Iris pigment epithelial cell (primary cell): ENCODE data around the gene MAP2.
A peak's percentile ranks its signal among the peaks of the same experiment; 100 is the strongest.

Source experiments
- DNase-seq: peaks from one replicate; pipeline ENCODE4 v3.0.0-alpha.2; 2011; ENCODE audit warnings: low read depth

The MAP2 gene

DNA sequence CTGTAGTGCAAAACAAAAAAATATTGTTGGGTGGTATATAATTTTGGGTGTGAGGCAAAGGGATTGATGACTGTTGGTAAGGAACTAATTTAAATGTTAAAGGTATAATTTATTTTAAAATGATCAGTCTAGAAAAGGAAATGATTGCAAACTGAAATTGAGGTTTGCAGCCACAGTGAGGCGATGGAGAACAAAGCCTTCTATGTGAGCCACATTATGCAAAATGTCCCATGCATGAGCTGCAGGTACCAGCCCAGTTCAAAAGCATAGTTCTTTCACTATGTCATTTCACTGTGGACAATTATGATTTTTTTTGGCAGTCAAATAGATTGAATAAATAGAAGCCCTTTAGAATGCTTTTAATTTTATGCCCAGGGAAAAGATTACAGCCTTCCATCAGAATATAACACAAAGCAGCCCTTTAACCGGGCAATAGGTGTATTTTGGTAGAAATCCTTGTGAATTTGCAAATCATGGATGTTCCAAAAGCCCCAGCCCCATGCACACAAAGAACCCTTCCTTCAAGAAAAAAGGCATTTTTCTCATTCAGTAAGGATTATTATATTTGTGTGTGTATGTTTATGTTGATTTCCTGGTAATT lies 1.7 kb downstream of the MAP2 start:
- peak; percentile 64 for DNase-seq

DNA sequence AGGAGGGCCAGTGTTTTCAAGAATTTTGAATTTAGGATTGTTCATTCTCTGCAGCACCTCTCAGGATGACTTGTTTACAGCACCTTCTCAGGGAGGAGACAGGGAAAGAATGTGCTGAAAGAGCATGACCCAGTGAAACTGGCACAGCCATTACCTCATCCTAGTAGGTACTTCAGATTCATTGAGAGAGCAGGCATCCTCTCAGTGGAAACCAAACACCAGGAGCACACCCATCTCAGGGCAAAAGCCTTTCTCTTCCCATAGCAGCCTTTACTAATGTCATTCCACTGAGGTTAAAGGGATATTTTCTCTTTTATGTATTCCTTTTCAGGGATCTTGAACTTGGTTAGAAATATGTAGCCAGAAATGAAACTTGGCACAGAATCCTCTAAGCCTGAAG lies 2.6 kb downstream of the MAP2 start:
- DNase-seq, result peak; percentile 17

DNA sequence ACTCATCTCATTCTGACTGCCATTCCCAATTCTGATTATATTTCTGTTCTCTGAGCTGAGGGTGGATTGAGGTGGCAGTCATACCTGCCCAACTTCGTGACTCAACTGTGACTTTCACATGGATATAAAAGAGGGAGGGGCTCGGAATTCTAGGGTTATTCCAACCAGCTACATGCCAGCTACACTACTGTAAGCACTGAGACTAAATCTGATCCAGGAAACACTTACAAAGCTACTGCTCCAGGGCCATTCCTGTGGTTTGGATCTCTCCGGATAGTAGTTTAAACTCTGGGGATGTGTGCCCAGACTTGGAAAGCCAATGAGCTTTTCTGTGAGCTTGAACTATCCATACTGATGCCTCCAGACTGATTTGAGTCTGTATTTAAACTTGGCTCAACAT lies 7.9 kb downstream of the MAP2 start:
- peak; percentile 43 for DNase-seq

DNA sequence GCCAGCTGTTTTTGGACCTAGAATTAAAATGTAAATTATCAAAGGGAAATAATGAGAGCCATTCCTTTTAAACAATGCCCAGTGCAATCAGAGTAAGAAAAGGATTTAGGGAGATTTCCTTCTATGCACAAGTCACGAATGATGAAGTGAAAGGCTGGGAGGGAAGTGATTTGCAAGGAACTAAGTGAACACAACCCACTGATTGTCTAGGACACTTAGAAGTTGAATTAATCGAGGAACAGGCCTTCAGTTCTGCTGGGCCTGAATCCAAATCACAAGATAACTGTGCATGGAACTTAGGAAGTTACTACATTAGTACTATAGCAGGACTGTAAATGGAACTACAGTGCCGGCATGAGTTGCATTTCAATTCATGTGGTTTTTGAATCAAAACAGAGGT lies 17.7 kb downstream of the MAP2 start:
- no peak for DNase-seq

DNA sequence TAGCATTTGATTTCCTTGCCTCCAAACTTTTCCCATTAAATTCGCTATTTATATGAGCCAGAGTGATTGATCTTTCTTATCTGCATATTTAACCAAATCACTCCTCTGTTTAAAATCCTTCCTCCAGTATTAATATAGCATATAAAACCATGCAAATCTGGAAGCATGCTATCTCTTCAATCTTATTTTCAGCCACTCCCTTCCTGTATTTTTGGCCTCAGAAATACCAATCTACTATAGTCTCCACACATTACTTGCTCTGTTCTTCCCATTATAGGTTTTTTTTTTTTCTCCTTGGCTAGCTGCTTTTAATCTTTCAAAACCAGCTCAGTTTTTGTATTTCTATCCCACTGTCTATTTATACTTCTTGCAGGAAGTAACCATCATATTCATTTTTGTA lies 19.1 kb downstream of the MAP2 start:
- DNase-seq, result no peak

DNA sequence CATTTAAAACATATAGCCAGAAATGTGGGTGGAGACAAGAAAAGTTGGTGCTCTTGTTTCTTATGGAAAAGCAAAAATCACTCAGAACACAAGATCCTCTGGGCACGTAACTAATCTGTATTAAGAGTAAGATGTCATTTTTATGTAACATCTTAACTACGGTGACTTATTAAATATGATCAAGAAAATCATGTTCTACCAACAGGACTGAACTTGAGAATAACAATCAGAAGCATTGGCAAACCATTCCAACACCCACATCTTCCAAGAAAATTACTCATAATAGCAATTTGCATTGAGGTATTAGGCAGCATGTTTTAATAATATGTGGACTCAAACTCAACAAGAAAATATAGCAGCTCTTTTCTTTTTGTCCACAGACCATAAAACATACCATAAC lies 21.6 kb downstream of the MAP2 start:
- DNase-seq, result no peak

DNA sequence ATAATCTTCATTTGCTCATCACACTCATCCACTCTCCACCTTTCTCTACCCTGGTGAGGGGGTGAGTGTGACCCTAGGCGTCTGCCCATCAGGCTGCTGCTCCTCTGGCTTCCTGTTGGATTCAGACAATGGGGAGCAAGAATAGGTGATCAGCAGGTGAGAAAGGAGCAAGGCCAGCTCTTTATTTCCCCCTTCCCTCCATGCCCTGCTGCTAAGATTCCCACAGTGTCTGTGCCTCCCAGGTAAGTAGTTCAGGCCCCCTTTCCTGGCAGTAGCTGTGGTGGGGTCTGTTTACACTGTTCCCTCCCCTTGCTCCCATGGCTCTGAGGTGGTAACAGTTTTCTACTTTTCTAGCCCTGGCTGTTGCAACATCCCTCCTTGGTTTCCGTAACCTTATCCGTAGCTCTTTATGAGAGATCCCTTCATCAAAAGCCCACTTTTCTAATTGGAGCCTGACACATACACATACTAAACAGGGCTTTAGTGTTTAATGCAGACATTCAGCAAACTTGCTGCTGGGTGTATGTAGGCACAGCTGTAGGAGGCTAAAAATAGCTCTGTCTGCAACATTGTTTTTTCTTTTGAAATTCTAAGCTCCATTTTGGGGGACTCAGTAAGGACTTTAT lies 27.5 kb downstream of the MAP2 start:
- DNase-seq, result no peak

DNA sequence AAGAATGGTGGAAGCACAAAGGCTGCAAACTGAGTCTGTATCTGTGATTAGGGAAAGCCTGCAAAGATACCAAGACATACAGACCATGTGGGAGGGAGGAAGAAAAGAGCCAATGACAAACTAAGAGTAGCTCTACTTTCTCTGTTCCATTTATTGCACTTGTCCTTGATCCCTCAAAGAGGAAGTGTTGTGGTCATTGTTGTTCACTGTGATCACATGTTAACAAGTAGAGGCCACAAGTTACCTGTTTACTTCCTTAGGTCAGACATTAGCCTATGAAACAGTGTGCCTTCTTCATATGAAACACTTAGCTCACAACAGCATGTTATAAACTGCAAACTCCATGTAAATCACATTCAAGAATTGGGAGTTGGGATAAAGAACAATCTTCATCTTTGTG lies 32.6 kb downstream of the MAP2 start:
- DNase-seq, result no peak

DNA sequence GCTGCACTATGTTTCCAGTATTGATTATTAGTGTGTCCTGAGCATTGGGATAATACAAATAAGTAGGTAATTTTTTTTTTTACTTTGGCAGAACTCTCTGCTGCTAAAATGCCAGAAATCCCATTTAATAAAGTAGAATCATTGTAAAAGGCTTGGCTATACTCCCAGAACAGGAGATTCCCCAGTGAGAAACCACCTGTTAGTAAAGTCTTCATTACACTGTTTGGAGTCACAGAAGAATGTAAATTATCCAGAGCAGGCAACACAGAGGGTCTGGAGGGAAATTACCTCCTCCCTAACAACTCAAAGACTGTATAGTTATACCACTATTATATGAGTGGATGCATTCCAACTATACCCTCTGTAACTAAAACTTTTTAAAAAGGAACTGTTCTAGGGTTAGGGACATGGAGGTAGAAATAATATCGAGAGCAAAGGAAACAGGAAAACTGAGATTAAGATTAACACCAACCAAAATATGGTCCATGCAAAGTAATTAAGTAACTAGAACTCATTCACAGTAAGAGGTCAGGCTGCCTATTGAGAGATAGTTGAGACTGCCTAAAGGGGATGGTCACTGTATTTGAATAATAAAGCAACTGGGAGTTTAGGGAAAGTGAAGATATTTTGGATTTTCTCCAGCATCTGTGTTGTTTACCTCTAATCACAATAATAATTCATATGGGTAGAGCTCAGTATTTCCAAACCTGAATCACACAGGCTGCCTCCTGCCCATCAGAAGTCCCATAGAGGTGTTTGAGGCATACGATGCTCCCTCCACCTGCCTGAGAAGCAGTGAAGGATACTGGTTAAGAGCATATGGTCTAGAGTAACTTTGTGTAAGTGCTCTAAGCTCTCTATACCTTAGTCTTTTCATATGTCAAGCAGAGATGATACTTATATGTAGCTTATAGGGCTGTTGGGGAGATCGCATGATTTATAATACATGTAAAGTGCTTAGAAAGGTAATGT lies 34.4 kb downstream of the MAP2 start:
- no peak for DNase-seq

DNA sequence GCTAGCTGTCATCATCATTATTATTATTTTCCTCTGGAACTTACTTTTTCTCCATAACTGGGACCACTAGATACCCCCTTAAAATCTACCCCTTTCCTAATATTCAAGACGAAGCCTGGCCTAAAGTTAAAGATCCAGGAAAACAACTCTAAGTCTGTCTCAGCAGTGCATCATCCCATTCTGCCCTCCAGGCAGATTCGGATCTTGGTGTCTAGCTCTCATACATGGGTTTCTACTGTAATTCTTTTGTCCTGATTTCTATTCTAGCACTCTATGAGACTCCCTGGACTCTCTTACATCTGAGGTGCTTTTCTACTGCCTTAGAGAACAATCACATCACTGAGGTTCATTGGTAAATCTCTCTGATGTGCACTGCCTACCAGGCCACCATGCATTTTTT lies 35.5 kb downstream of the MAP2 start:
- no peak for DNase-seq

DNA sequence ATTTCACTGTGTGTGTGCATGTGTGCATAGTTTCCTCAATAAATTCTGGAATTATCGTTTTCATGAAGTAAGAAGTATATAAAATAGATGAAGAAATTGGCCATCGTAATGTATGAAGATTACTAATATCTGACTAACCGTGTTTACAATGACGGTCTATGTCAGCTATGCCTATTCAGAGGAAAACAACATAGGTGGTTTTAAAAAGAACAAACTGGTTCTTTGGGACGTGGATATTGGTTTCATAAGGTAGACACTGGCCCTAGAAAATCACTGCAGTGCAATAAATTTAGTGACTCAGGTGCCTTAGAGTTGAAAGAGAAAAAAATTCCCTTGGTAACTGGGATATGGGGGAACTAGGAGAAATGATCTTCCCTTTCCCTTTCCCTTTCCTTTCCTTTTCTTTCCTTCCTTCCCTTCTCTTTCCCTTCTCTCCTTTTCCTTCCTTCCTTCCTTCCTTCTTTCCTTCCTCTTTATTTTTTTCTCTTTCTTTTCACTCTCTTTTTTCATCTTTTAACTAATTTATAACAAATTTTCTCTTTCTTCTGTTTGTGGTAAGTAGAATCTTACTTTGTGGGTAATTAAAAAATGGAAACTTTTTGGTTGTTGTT lies 36.4 kb downstream of the MAP2 start:
- DNase-seq, result no peak

DNA sequence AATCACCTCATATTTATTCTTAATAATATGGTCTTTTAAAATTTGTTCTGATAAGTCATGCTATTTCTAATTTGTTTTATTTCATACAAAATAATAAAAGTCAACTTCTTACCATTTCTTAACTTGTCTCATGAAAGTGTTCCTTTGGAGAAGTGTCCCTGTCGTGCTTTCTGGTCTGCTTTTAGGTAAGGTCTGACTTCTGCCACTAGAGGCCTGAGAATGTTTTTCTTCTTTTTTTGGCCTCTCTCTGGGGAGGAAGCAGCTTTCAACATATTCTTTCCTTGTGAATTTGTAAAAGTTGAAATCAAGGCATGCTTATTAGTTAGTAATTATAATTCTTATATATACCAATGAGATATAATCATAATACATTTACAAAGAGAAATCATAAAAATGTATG lies 39.4 kb downstream of the MAP2 start:
- no peak for DNase-seq

DNA sequence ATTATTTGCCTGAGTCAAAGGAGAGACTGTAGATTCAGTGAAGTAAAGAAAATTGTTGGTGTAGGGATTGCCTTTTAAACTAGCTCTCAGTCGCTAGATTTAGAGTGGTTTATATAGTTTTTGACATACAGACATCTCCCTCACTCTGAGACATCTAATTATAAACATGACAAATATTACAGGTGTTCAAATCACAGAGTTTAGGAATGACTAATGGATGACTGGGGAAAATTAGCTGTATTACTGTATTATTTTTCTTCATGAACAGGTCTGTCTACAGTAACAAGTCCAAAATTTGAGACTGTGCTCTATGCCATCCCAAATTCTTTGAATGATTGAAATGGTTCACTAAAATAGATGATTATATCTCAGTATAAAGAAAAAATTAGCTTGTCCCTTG lies 40.0 kb downstream of the MAP2 start:
- no peak for DNase-seq

DNA sequence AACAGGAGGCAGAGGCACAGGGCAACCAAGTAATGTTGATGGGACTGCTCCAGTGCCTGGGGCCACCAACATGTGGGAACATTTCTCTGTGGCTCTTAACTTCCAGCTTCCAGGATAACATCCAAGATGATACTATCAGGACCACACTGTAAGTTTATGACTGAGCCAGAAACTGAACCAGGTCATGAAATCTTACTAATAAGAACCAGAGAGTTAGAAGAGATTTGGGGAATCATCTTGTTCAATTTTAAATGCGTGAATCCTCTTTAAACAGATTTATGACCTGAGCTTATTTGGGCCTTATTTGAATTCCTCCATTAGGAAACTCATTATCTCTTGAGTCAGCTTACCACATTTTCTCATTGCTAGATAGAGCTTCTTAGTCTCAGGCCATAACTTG lies 45.0 kb downstream of the MAP2 start:
- DNase-seq, result no peak

DNA sequence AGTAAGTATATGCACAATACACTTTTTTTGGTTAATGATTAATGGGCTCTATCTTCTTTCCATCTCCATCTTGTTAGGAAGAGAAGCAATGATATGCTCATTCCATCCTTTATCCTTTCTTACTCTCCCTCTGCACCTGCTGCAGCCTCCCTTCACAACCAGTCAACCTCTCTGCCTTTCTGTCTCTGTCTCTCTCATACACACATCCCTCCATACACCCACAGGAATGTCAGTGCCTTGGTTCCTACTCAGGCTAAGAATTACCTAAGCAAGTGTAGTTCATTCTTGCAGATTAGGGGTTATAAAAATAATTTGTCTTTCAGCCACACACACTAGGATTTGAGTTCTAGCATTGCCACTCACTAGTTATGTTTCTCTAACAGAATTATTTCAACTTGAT lies 45.6 kb downstream of the MAP2 start:
- DNase-seq, result no peak

DNA sequence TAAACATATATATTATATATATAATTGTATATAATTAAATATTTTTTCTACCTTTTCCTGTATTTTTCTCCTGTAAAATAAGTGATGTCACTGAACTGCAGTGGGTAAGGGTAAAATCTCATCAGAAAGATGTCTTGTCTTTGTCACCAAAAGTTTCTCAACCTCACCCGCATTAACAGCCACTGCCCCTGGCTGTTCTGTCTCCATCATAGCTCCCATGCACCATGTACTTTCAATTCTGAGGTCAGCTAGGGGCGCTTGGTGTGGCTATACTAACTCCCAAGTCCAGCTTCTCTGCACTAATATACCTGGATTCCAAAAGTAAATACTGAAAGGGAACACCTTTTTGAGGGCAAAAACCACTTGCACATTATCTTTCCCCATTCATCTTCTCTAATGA lies 46.6 kb downstream of the MAP2 start:
- no peak for DNase-seq

DNA sequence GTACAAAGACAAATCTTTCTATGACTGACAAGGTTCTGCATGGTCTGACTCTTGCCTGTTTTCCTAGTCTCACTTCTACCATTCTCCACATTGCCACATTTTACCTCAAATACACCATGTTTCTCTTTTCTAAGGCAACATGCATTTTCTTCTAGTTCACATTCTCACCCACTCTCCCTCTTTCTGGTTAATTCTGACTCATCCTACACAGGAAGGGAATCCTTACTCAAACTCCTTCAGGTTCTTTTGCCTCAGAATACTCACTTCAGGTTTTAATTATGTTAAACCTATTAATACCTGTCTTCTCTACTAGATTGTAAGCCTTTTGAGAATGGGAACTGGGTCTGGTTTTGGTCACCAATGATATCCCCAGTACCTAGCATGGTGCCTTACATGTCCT lies 47.2 kb downstream of the MAP2 start:
- peak; percentile 85 for DNase-seq

DNA sequence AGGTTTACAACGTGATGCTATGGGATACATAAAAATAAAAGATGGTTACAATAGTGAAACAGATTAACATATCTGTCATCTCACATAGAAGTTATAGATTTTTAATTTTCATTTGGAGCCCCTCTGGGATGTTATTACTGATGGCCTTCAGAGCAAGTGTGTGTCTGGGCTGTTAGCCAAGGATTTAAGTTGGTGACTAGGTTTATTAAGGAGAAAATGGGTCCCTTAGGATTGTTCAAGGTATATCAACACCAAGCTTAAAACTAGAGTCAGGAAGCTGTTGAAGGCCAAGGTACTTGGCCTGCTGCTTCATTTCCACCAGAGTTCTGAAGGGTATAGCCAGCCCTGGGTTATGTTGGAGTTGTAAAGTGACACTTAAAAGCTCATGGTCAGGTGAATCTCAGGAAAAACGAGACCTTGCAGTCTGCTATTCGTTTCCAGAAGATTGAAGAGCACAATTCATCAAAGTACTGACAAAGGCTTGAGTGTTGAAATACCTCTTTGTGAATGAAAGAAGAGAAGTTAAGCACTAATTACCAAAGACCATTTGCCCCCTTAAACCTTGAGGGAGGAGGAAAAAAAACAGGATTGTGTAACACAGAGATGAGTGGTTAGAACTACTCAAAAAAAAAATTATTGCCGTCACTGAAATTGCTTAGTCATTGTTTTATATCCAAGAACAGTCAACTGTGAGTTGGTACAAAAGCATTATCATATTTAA lies 48.4 kb downstream of the MAP2 start:
- peak; percentile 92 for DNase-seq

DNA sequence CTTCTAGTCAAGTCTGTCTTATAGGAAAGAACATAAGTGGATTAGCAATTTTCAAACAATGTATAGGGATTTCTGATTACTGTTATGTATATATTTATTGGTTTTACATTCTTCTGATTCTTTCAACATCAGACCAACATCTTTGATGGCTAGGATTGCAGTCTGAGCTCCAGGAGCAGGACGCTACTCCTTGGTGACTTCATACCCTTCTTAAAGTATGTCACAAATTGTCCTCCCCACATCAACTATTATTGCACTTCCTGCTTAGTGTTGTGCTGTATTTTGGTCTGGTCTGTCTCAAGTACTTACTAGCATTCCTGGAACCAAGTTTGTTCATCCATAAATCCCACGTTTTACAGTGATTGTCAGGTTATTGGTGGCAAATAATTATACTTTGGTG lies 49.0 kb downstream of the MAP2 start:
- DNase-seq, result peak; percentile 82

DNA sequence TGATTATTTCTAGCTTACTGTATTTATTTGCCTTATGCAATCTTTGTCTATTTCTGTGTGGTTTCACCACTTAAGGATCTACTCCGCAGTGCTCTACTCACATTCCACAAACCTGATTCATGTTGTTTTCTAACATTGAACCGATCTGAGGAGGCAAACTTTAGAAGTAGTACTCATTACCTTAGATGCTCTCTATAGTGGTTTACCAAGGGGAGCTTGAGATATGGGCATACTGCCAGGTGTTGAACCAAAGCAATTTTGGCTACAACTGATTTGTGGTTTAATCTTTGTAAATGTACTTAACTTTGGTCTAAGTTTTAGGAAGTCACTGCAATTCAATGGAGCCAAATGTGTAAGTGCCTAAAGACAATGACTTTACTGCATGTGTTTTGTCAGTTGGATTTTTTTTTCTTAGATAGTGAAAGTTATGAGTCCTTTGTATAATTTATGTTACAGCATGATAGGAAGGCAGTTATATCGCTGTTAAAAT lies 50.1 kb downstream of the MAP2 start:
- DNase-seq, result peak; percentile 99

DNA sequence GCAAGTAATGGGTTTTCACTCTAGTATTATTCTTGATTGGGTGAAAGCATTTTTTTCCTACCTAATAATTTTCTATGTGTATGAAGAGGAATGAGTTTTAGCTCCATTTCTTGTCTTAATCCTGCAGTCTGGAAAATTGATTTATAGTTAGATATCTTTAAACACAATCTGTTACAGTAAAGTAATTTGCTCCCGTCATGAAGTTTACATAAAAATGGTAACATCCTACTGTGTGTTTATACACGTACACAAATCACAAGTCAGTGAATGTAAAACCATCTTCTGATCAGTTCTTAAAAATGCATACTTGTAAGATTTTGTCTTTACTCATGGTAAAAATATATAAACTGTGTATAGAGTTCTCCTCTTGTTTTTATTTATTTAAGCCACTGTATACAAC lies 51.1 kb downstream of the MAP2 start:
- DNase-seq, result no peak
